ENCODE results near the gene SPG21.

Gene SPG21

DNA sequence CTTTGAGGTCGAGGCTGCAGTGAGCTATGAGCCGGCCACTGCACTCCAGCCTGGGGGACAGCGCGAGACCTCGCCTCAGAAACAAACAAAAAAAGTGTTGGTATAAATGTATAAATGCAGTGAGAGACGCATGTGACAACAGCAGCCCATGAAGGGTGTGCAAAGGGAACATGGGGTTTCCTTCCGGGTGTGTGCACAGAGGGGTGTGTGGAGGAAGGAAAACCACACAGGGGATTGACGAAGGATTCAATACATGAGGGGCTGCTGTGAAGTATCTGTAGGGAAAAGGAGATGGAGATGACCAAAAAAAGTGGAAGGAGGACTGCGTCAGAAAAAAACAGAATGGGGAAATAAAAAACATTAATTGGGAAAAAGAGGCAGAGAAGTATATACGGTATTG, 38.6 kb upstream of the SPG21 start:
- no peak for TF ChIP-seq EZH2phosphoT487 (IDR thresholded peaks at IDR 0.05; ENCODE audit: borderline replicate concordance, low read length)
- TF ChIP-seq, protein P1, sequence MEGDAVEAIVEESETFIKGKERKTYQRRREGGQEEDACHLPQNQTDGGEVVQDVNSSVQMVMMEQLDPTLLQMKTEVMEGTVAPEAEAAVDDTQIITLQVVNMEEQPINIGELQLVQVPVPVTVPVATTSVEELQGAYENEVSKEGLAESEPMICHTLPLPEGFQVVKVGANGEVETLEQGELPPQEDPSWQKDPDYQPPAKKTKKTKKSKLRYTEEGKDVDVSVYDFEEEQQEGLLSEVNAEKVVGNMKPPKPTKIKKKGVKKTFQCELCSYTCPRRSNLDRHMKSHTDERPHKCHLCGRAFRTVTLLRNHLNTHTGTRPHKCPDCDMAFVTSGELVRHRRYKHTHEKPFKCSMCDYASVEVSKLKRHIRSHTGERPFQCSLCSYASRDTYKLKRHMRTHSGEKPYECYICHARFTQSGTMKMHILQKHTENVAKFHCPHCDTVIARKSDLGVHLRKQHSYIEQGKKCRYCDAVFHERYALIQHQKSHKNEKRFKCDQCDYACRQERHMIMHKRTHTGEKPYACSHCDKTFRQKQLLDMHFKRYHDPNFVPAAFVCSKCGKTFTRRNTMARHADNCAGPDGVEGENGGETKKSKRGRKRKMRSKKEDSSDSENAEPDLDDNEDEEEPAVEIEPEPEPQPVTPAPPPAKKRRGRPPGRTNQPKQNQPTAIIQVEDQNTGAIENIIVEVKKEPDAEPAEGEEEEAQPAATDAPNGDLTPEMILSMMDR (IDR thresholded peaks at IDR 0.05; ENCODE audit: low read depth, low read length, poor library complexity, severe bottlenecking), result no peak
- H3K27ac ChIP-seq (ENCODE audit: low read depth, low read length), result no peak overlapping the region

GRCh38 chr15:65027593-65027992, 37.9 kb upstream of the SPG21 start:
- TF ChIP-seq, protein P1 (IDR thresholded peaks at IDR 0.05; ENCODE audit: low read depth, low read length, poor library complexity, severe bottlenecking), result no peak
- TF ChIP-seq EZH2phosphoT487 (IDR thresholded peaks at IDR 0.05; ENCODE audit: borderline replicate concordance, low read length), result no peak
- H3K27me3 ChIP-seq (ENCODE audit: control insufficient read depth, low read length), result peaks cover 14% of the 10 kb centered on the region
- H3K9me3 ChIP-seq (ENCODE audit: control insufficient read depth, insufficient read depth, low read length), result no peaks in the 10 kb centered on the region
- H3F3A ChIP-seq (ENCODE audit: control insufficient read depth, insufficient read depth), result no peaks in the 10 kb centered on the region
- H3K27ac ChIP-seq (ENCODE audit: low read depth, low read length), result no peak overlapping the region
- no peaks in the 10 kb centered on the region for H4K20me1 ChIP-seq (ENCODE audit: control insufficient read depth, insufficient read depth, low read depth, low read length)
- H3K9me2 ChIP-seq (replicated peaks; ENCODE audit: control insufficient read depth, low read length), result no peaks in the 10 kb centered on the region
- peak overlapping the region; percentile 90 for H3K4me2 ChIP-seq (ENCODE audit: low read length)
- H3K4me1 ChIP-seq (ENCODE audit: control insufficient read depth, low read length), result peaks cover 15% of the 10 kb centered on the region
- peak overlapping the region; percentile 93 for H3K4me3 ChIP-seq (ENCODE audit: low read length)
- H3K36me3 ChIP-seq (ENCODE audit: control insufficient read depth, low read length), result peaks cover 30% of the 10 kb centered on the region
- peaks cover 20% of the 10 kb centered on the region for H3K79me2 ChIP-seq (ENCODE audit: control insufficient read depth, low read length)

More for the DNA sequence above, 38.6 kb upstream of the SPG21 start:
- H4K20me1 ChIP-seq (ENCODE audit: control insufficient read depth, insufficient read depth, low read depth, low read length), result no peaks in the 10 kb centered on the region
- no peaks in the 10 kb centered on the region for H3K9me2 ChIP-seq (replicated peaks; ENCODE audit: control insufficient read depth, low read length)
- H3K79me2 ChIP-seq (ENCODE audit: control insufficient read depth, low read length), result peaks cover 20% of the 10 kb centered on the region
- H3K4me3 ChIP-seq (ENCODE audit: low read length), result peak overlapping the region; percentile 93
- no peaks in the 10 kb centered on the region for H3K9me3 ChIP-seq (ENCODE audit: control insufficient read depth, insufficient read depth, low read length)
- H3K36me3 ChIP-seq (ENCODE audit: control insufficient read depth, low read length), result peaks cover 30% of the 10 kb centered on the region
- peaks cover 17% of the 10 kb centered on the region for H3K27me3 ChIP-seq (ENCODE audit: control insufficient read depth, low read length)
- no peaks in the 10 kb centered on the region for H3F3A ChIP-seq (ENCODE audit: control insufficient read depth, insufficient read depth)
- peaks cover 22% of the 10 kb centered on the region for H3K4me1 ChIP-seq (ENCODE audit: control insufficient read depth, low read length)
- H3K4me2 ChIP-seq (ENCODE audit: low read length), result peak overlapping the region; percentile 90

GRCh38 chr15:65026756-65027155, 37.0 kb upstream of the SPG21 start:
- Histone ChIP-seq H3F3A (ENCODE audit: control insufficient read depth, insufficient read depth) (no peaks in the 10 kb centered on the region), H3K4me2 (ENCODE audit: low read length) (no peak overlapping the region), H3K4me3 (ENCODE audit: low read length) (no peak overlapping the region), H3K4me1 (ENCODE audit: control insufficient read depth, low read length) (peaks cover 14% of the 10 kb centered on the region), H3K27ac (ENCODE audit: low read depth, low read length) (no peak overlapping the region), H3K79me2 (ENCODE audit: control insufficient read depth, low read length) (peaks cover 20% of the 10 kb centered on the region), H3K9me3 (ENCODE audit: control insufficient read depth, insufficient read depth, low read length) (no peaks in the 10 kb centered on the region), H3K27me3 (ENCODE audit: control insufficient read depth, low read length) (peaks cover 7% of the 10 kb centered on the region), H3K9me2 (replicated peaks; ENCODE audit: control insufficient read depth, low read length) (no peaks in the 10 kb centered on the region), H4K20me1 (ENCODE audit: control insufficient read depth, insufficient read depth, low read depth, low read length) (no peaks in the 10 kb centered on the region), H3K36me3 (ENCODE audit: control insufficient read depth, low read length) (peaks cover 30% of the 10 kb centered on the region)
- TF ChIP-seq EZH2phosphoT487 (IDR thresholded peaks at IDR 0.05; ENCODE audit: borderline replicate concordance, low read length), result no peak
- TF ChIP-seq, protein P1 (IDR thresholded peaks at IDR 0.05; ENCODE audit: low read depth, low read length, poor library complexity, severe bottlenecking), result no peak

Data from DOHH2 (cell line).